Keratinocyte (primary cell): ENCODE results near the gene ARID3B. TPM values are rescaled to one million over a fixed set of nuclear protein-coding genes. Genes with fewer than 3 reads are reported as not detected.

Source experiments
- DNase-seq: peaks from one replicate; pipeline ENCODE4 v3.0.0-alpha.2; 2011; ENCODE audit warnings: low read depth, missing footprints, low spot score
- FAIRE-seq: peaks from 2 replicates; lab custom pipeline; 2011; peaks lifted over from hg19 to GRCh38; lab: Jason Lieb, UNC
- H2AFZ ChIP-seq: 2 replicates; pipeline ENCODE4 v1.6.0; 2012; ENCODE audit warnings: low read length, control low read depth, inconsistent platforms; ENCODE audit not compliant: control insufficient read depth
- H3K27ac ChIP-seq: 2 replicates; pipeline ENCODE4 v1.5.1; 2011; ENCODE audit warnings: low read length; ENCODE audit not compliant: control insufficient read depth, insufficient read depth
- H3K27me3 ChIP-seq: 3 replicates; pipeline ENCODE4 v1.6.0; 2011; ENCODE audit warnings: low read length; ENCODE audit not compliant: control insufficient read depth, insufficient read depth; ENCODE audit errors: extremely low read depth
- H3K36me3 ChIP-seq, 2 experiments: 2 replicates in 1 of 2; 3 replicates in 1 of 2; pipeline ENCODE4 v1.5.1; 2011; ENCODE audit warnings: low read length in 2 of 2, mild to moderate bottlenecking in 1 of 2; ENCODE audit not compliant: control insufficient read depth in 2 of 2, insufficient read depth in 2 of 2; ENCODE audit errors: extremely low read depth in 1 of 2
- H3K4me1 ChIP-seq: 3 replicates; pipeline ENCODE4 v1.5.1; 2011; ENCODE audit warnings: low read length; ENCODE audit not compliant: control insufficient read depth, insufficient read depth; ENCODE audit errors: extremely low read depth
- H3K4me2 ChIP-seq: 3 replicates; pipeline ENCODE4 v1.6.0; 2011; ENCODE audit warnings: low read depth, low read length; ENCODE audit not compliant: control insufficient read depth, insufficient read depth; ENCODE audit errors: extremely low read depth
- H3K4me3 ChIP-seq, 3 experiments: fragments of 200-600 bp in 1 of 3; sonication (generic) in 1 of 3; 2 replicates in 2 of 3; 3 replicates in 1 of 3; pipeline ENCODE4 v1.5.1; 2011 to 2016; ENCODE audit warnings: low read length in 3 of 3, mild to moderate bottlenecking in 3 of 3, control low read depth in 2 of 3, inconsistent platforms in 1 of 3, low read depth in 1 of 3, mixed read lengths in 1 of 3, mixed run types in 1 of 3, moderate library complexity in 1 of 3; ENCODE audit not compliant: control insufficient read depth in 2 of 3, insufficient read depth in 2 of 3; ENCODE audit errors: extremely low read depth in 1 of 3
- H3K79me2 ChIP-seq: 2 replicates; pipeline ENCODE4 v1.6.0; 2012; ENCODE audit warnings: low read length; ENCODE audit not compliant: control insufficient read depth, insufficient read depth
- H3K9ac ChIP-seq: 3 replicates; pipeline ENCODE4 v1.6.0; 2011; ENCODE audit warnings: low read length; ENCODE audit not compliant: control insufficient read depth, insufficient read depth; ENCODE audit errors: extremely low read depth
- H3K9me1 ChIP-seq: 3 replicates; pipeline ENCODE4 v1.6.0; 2011; ENCODE audit warnings: low read length; ENCODE audit not compliant: control insufficient read depth, insufficient read depth; ENCODE audit errors: extremely low read depth
- H3K9me3 ChIP-seq: 2 replicates; pipeline ENCODE4 v1.5.1; 2012; ENCODE audit warnings: low read depth, low read length; ENCODE audit not compliant: control insufficient read depth
- H4K20me1 ChIP-seq: 3 replicates; pipeline ENCODE4 v1.6.0; 2011; ENCODE audit warnings: low read length; ENCODE audit not compliant: control insufficient read depth, insufficient read depth; ENCODE audit errors: extremely low read depth
- CTCF ChIP-seq, 3 experiments: IDR thresholded peaks in 1 of 3; conservative IDR thresholded peaks in 1 of 3; optimal IDR thresholded peaks in 1 of 3; 2 replicates in 2 of 3; 3 replicates in 1 of 3; pipeline versions ENCODE3 to v1.5.1; 2011; ENCODE audit warnings: low read length in 3 of 3, mild to moderate bottlenecking in 3 of 3, moderate library complexity in 2 of 3, control low read depth in 1 of 3, inconsistent platforms in 1 of 3; ENCODE audit not compliant: insufficient read depth in 2 of 3; ENCODE audit errors: extremely low read depth in 1 of 3
- EZH2 ChIP-seq: IDR thresholded peaks from one replicate; pipeline ENCODE4 v1.6.1; 2012; ENCODE audit warnings: inconsistent platforms, mild to moderate bottlenecking, low read length, moderate library complexity
- dilution Hi-C: fragments of 300-500 bp; cut with MboI; formaldehyde crosslinking; loops from one replicate; pipeline ENCODE4 v1.7.0; 2020; ENCODE audit warnings: low sequenced_read_pairs; ENCODE audit not compliant: extremely low pct_ligation_motif_present
- polyA plus RNA-seq, 5 experiments: library from polyadenylated mRNA; depleted of rRNA in 3 of 5; stranded (reverse) in 3 of 5; stranded (forward) in 1 of 5; unstranded in 1 of 5; fragments of >200 nt; gene quantifications; 1 replicate in 1 of 5; 2 replicates in 3 of 5; 3 replicates in 1 of 5; pipeline versions ENCODE4 v1.2.1 to v1.2.3, GENCODE V29; 2011 to 2012; ENCODE audit warnings: missing spikeins in 2 of 5, low read depth in 1 of 5, low replicate concordance in 1 of 5

Gene ARID3B
- polyA plus RNA-seq, 1 donor (not counting 4 experiments of a cell fraction or from before 2014, with no cell fraction given) = 3.6 TPM

DNA sequence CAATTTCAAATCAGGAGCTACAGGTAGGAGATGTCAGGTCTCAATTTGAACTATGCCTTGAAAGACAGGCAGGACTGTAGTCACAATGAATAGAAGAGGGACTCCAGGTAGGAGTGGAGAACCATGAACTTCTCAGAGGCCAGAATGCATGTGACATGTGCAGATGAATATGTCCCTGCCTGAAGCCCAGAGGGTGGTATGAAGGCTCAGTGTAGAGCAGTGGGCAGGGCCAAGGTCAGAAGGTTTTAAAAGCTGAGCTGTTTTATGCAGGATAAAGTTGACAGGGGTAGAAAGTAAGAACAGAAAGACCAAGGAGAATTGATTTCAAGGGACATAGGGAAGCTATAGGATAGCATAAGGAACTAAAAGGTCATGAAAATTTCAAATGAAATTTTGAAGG lies 105.5 kb downstream of the ARID3B start:
- Histone ChIP-seq H3K9me1 (peaks cover 3% of the 10 kb centered on the region), H3K4me3 (no peak overlapping the region), H3K27me3 (no peaks in the 10 kb centered on the region), H3K79me2 (peaks cover 10% of the 10 kb centered on the region), H3K4me1 (peaks cover 23% of the 10 kb centered on the region), H2AFZ (no peak overlapping the region), H3K27ac (no peak overlapping the region), H3K4me2 (no peak overlapping the region), H4K20me1 (peaks cover 5% of the 10 kb centered on the region), H3K9ac (no peak overlapping the region), H3K9me3 (no peaks in the 10 kb centered on the region), H3K36me3 (peaks cover 4 to 5% of the 10 kb centered on the region in 2 experiments)
- TF ChIP-seq EZH2 (no peak), CTCF (optimal IDR thresholded peaks at IDR 0.05 in 1 of 3, IDR thresholded peaks at IDR 0.05 in 1 of 3, conservative IDR thresholded peaks at IDR 0.05 in 1 of 3; ENCODE audit: extremely low read depth in 1 of 3, insufficient read depth in 2 of 3, low read length in 3 of 3) (no peak)
- dilution Hi-C loops = loop anchor here (10.0 kb wide), 1 partner anchor 128 kb away; no protein-coding TSS in a partner anchor
- DNase-seq (no peak), FAIRE-seq (no peak)

Other genes starting within 250 kb of the ARID3B start
- gene CYP11A1, start 173.6 kb upstream of the ARID3B start, polyA plus RNA-seq = 0.27 TPM in 1 of 3 replicates, not detected in the others
- gene SEMA7A, start 107.3 kb upstream of the ARID3B start, polyA plus RNA-seq = 8.0 to 15.5 TPM (median 8.1 TPM) in 3 replicates
- gene UBL7, start 80.1 kb upstream of the ARID3B start, polyA plus RNA-seq = 43.4 to 48.9 TPM (median 45.8 TPM) in 3 replicates
- 54.8 to 72.6 TPM (median 61.2 TPM) in 3 replicates for gene CLK3, start 74.6 kb downstream of the ARID3B start, polyA plus RNA-seq
- gene EDC3, start 154.8 kb downstream of the ARID3B start, polyA plus RNA-seq = 33.6 to 45.4 TPM (median 38.1 TPM) in 3 replicates
- gene CYP1A1, start 184.3 kb downstream of the ARID3B start, polyA plus RNA-seq = 3.1 to 23.4 TPM (median 4.8 TPM) in 3 replicates
- gene CYP1A2, start 207.6 kb downstream of the ARID3B start, polyA plus RNA-seq = 0.04 to 0.09 TPM in 2 of 3 replicates, not detected in the other
- gene CSK, start 240.9 kb downstream of the ARID3B start, polyA plus RNA-seq = 14.9 to 41.5 TPM (median 17.2 TPM) in 3 replicates